ENCODE results near the gene CFAP299.

DNA sequence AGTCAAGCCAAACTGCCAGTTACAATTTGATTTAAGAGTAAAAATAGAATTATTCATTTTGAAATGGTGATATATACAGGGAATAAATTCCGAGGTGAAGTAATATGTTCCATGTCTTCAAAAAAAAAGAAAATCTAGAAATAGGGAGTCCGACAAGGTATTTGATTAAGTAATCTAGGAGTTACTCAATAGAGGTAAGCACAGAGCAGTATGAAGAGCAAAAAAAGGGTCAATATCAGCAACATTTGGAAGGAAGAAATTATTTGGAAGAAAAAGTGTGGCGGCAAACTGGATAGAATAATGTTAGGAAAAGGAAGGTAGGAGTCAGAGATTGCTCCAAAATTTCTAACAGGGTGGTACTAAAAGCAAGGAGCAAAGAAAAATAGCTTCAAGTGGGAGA is 581.2 kb downstream of the CFAP299 start:
- no peak for TF ChIP-seq POLR2A (IDR thresholded peaks at IDR 0.05; ENCODE audit: low read depth, low read length)
- TF ChIP-seq POLR2AphosphoS5 (IDR thresholded peaks at IDR 0.05; ENCODE audit: low read depth, low read length) = no peak
- TF ChIP-seq TAF1 (IDR thresholded peaks at IDR 0.05; ENCODE audit: low read depth, low read length) = no peak
- no peak for TF ChIP-seq SPI1 (IDR thresholded peaks at IDR 0.05; ENCODE audit: low read depth, low read length)
- TF ChIP-seq PAX5 (IDR thresholded peaks at IDR 0.05; ENCODE audit: insufficient read depth, low read length, severe bottlenecking) = no peak

Data from GM12891 (cell line).